HG02884 (cell line): ENCODE data around the gene BDKRB1.

Source experiments
- ATAC-seq: cut with Tn5 transposase; IDR thresholded peaks from one replicate; pipeline ENCODE4 v1.9.1; 2021; ENCODE audit warnings: mild to moderate bottlenecking, moderate library complexity; ENCODE audit not compliant: unreplicated experiment

The BDKRB1 gene

GRCh38 chr14:96260341-96260821 lies 4.4 kb downstream of the BDKRB1 start:
- no peak for ATAC-seq

- no peak for ATAC-seq
These were observed 5.0 kb downstream of the BDKRB1 start for GRCh38 chr14:96261053-96261452.

- ATAC-seq: no peak
These were observed 6.0 kb downstream of the BDKRB1 start for GRCh38 chr14:96261772-96262655.

GRCh38 chr14:96263347-96264199 lies 7.6 kb downstream of the BDKRB1 start:
- ATAC-seq: no peak

- no peak for ATAC-seq
These were observed 8.2 kb downstream of the BDKRB1 start for GRCh38 chr14:96264200-96264553.

GRCh38 chr14:96264853-96265252 lies 8.8 kb downstream of the BDKRB1 start:
- ATAC-seq: no peak

GRCh38 chr14:96265383-96266095 lies 9.5 kb downstream of the BDKRB1 start:
- no peak for ATAC-seq

- no peak for ATAC-seq
These were observed 11.3 kb downstream of the BDKRB1 start for GRCh38 chr14:96267336-96267735.

GRCh38 chr14:96267916-96268315 lies 11.9 kb downstream of the BDKRB1 start:
- ATAC-seq: no peak

- no peak for ATAC-seq
These were observed 12.7 kb downstream of the BDKRB1 start for GRCh38 chr14:96268431-96269358.

- no peak for ATAC-seq
These were observed 13.3 kb downstream of the BDKRB1 start for GRCh38 chr14:96269359-96269710.

- no peak for ATAC-seq
These were observed 14.8 kb downstream of the BDKRB1 start for GRCh38 chr14:96270565-96271420.

GRCh38 chr14:96271421-96271762 lies 15.4 kb downstream of the BDKRB1 start:
- no peak for ATAC-seq

GRCh38 chr14:96272777-96273473 lies 16.9 kb downstream of the BDKRB1 start:
- ATAC-seq: no peak

- ATAC-seq: no peak
These were observed 17.6 kb downstream of the BDKRB1 start for GRCh38 chr14:96273629-96274028.

GRCh38 chr14:96274122-96274521 lies 18.1 kb downstream of the BDKRB1 start:
- ATAC-seq: no peak

- no peak for ATAC-seq
These were observed 18.5 kb downstream of the BDKRB1 start for GRCh38 chr14:96274543-96274942.

- no peak for ATAC-seq
These were observed 19.4 kb downstream of the BDKRB1 start for GRCh38 chr14:96275177-96276112.
